ENCODE data around the gene ANGPTL3. TPM values are rescaled to one million over a fixed set of nuclear protein-coding genes. Genes with fewer than 3 reads are reported as not detected.

The ANGPTL3 gene
- polyA plus RNA-seq, 1 donor (not counting 4 experiments of a cell fraction or from before 2014, with no cell fraction given) = not detected

GRCh38 chr1:62585469-62586155, 11.7 kb upstream of the ANGPTL3 start:
- DNase-seq (ENCODE audit: low read depth, low spot score) (no peak), FAIRE-seq (no peak)
- Histone ChIP-seq H3K36me3 (ENCODE audit: control insufficient read depth in 2 of 2, extremely low read depth in 1 of 2, insufficient read depth in 2 of 2, low read length in 2 of 2) (no peaks in the 10 kb centered on the region), H2AFZ (ENCODE audit: control insufficient read depth, low read length) (no peak overlapping the region), H3K4me3 (ENCODE audit: control insufficient read depth in 2 of 3, extremely low read depth in 1 of 3, insufficient read depth in 2 of 3, low read depth in 1 of 3, low read length in 3 of 3) (no peak overlapping the region), H3K4me2 (ENCODE audit: control insufficient read depth, extremely low read depth, insufficient read depth, low read depth, low read length) (no peak overlapping the region), H3K4me1 (ENCODE audit: control insufficient read depth, extremely low read depth, insufficient read depth, low read length) (no peaks in the 10 kb centered on the region), H3K9me1 (ENCODE audit: control insufficient read depth, extremely low read depth, insufficient read depth, low read length) (no peaks in the 10 kb centered on the region), H3K9me3 (ENCODE audit: control insufficient read depth, low read depth, low read length) (no peaks in the 10 kb centered on the region), H3K27ac (ENCODE audit: control insufficient read depth, insufficient read depth, low read length) (no peak overlapping the region), H4K20me1 (ENCODE audit: control insufficient read depth, extremely low read depth, insufficient read depth, low read length) (no peaks in the 10 kb centered on the region), H3K27me3 (ENCODE audit: control insufficient read depth, extremely low read depth, insufficient read depth, low read length) (no peaks in the 10 kb centered on the region), H3K79me2 (ENCODE audit: control insufficient read depth, insufficient read depth, low read length) (no peaks in the 10 kb centered on the region), H3K9ac (ENCODE audit: control insufficient read depth, extremely low read depth, insufficient read depth, low read length) (no peak overlapping the region)
- dilution Hi-C loops (cut with MboI; ENCODE audit: extremely low pct_ligation_motif_present, low sequenced_read_pairs) = no loop called here
- no peak for TF ChIP-seq CTCF (optimal IDR thresholded peaks at IDR 0.05 in 1 of 3, IDR thresholded peaks at IDR 0.05 in 1 of 3, conservative IDR thresholded peaks at IDR 0.05 in 1 of 3; ENCODE audit: extremely low read depth in 1 of 3, insufficient read depth in 2 of 3, low read length in 3 of 3)
- no peak for TF ChIP-seq EZH2 (IDR thresholded peaks at IDR 0.05; ENCODE audit: low read length)

- no peaks in the 10 kb centered on the region for H4K20me1 ChIP-seq (ENCODE audit: control insufficient read depth, extremely low read depth, insufficient read depth, low read length)
- H3K79me2 ChIP-seq (ENCODE audit: control insufficient read depth, insufficient read depth, low read length) = no peaks in the 10 kb centered on the region
- no peak overlapping the region for H3K27ac ChIP-seq (ENCODE audit: control insufficient read depth, insufficient read depth, low read length)
- no peaks in the 10 kb centered on the region for H3K9me1 ChIP-seq (ENCODE audit: control insufficient read depth, extremely low read depth, insufficient read depth, low read length)
- FAIRE-seq = no peak
- no peak overlapping the region for H3K9ac ChIP-seq (ENCODE audit: control insufficient read depth, extremely low read depth, insufficient read depth, low read length)
- H3K4me3 ChIP-seq (ENCODE audit: control insufficient read depth in 2 of 3, extremely low read depth in 1 of 3, insufficient read depth in 2 of 3, low read depth in 1 of 3, low read length in 3 of 3) = no peak overlapping the region
- no peaks in the 10 kb centered on the region for H3K36me3 ChIP-seq (ENCODE audit: control insufficient read depth in 2 of 2, extremely low read depth in 1 of 2, insufficient read depth in 2 of 2, low read length in 2 of 2)
- H2AFZ ChIP-seq (ENCODE audit: control insufficient read depth, low read length) = no peak overlapping the region
- H3K9me3 ChIP-seq (ENCODE audit: control insufficient read depth, low read depth, low read length) = no peaks in the 10 kb centered on the region
- no peak overlapping the region for H3K4me2 ChIP-seq (ENCODE audit: control insufficient read depth, extremely low read depth, insufficient read depth, low read depth, low read length)
- no peaks in the 10 kb centered on the region for H3K4me1 ChIP-seq (ENCODE audit: control insufficient read depth, extremely low read depth, insufficient read depth, low read length)
- TF ChIP-seq CTCF (optimal IDR thresholded peaks at IDR 0.05 in 1 of 3, IDR thresholded peaks at IDR 0.05 in 1 of 3, conservative IDR thresholded peaks at IDR 0.05 in 1 of 3; ENCODE audit: extremely low read depth in 1 of 3, insufficient read depth in 2 of 3, low read length in 3 of 3) = no peak
- no peak for TF ChIP-seq EZH2 (IDR thresholded peaks at IDR 0.05; ENCODE audit: low read length)
- dilution Hi-C loops (cut with MboI; ENCODE audit: extremely low pct_ligation_motif_present, low sequenced_read_pairs) = no loop called here
- no peaks in the 10 kb centered on the region for H3K27me3 ChIP-seq (ENCODE audit: control insufficient read depth, extremely low read depth, insufficient read depth, low read length)
- no peak for DNase-seq (ENCODE audit: low read depth, low spot score)
Observed at GRCh38 chr1:62588000-62588399, 9.3 kb upstream of the ANGPTL3 start.
